Measurements from ENCODE around the gene MLX. TPM values are rescaled to one million over a fixed set of nuclear protein-coding genes. Genes with fewer than 3 reads are reported as not detected.

MLX gene, protein sequence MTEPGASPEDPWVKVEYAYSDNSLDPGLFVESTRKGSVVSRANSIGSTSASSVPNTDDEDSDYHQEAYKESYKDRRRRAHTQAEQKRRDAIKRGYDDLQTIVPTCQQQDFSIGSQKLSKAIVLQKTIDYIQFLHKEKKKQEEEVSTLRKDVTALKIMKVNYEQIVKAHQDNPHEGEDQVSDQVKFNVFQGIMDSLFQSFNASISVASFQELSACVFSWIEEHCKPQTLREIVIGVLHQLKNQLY
- 28.9 and 32.3 TPM in 2 replicates for total RNA-seq

GRCh38 chr17:42566883-42567573 lies at the start of gene MLX:
Gene MLX, plus strand, starts transcription at chr17:42567100. Its CDS starts 25 bp downstream, at chr17:42567125.

DNA sequence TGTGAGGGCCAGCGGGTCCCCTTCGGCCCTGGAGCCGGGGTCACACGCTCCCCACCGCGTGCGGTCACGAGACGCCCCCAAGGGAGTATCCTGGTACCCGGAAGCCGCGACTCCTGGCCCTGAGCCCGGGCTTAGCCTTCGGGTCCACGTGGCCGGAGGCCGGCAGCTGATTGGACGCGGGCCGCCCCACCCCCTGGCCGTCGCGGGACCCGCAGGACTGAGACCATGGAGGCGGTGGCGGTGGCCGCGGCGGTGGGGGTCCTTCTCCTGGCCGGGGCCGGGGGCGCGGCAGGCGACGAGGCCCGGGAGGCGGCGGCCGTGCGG lies 30.9 kb upstream of the MLX start, which contains the start of gene NAGLU:
TSS of gene NAGLU (plus strand) at position 194 of the 324 bp plus-strand sequence. CDS start at position 226, 32 bp downstream.

GRCh38 chr17:42552736-42553135 lies 14.2 kb upstream of the MLX start, which contains the start of gene HSD17B1:
Gene HSD17B1, plus strand, starts transcription at chr17:42552923. Its CDS starts 11 bp downstream, at chr17:42552934.

DNA sequence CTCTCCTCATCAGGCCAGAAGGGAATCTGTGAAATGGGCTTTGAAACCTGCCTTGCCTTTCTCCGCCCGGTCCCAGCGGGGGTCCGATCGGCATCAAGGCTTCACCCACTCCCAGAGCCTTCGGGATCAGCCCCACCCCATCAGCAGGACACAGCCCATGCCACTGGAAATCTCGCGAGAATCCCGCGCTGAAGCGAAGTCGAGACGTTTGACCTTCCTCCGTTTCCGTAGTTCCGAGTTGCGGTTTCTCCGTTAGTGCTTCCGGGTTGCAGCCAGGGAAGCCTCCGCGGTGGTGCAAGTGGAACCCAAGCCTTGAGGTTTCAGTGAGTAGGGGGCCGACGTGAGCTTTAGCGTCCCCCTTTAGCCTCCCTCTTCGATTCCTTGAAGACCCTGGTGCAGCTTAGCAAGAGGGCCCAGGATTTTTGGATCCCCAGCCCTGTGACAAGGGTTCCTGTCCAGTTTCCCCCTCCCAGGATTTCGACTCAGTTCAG lies 5.0 kb upstream of the MLX start, which contains the start of gene COASY:
TSS of gene COASY (plus strand) at position 252 of the 491 bp plus-strand sequence. CDS start 475 bp downstream, outside the sequence.

DNA sequence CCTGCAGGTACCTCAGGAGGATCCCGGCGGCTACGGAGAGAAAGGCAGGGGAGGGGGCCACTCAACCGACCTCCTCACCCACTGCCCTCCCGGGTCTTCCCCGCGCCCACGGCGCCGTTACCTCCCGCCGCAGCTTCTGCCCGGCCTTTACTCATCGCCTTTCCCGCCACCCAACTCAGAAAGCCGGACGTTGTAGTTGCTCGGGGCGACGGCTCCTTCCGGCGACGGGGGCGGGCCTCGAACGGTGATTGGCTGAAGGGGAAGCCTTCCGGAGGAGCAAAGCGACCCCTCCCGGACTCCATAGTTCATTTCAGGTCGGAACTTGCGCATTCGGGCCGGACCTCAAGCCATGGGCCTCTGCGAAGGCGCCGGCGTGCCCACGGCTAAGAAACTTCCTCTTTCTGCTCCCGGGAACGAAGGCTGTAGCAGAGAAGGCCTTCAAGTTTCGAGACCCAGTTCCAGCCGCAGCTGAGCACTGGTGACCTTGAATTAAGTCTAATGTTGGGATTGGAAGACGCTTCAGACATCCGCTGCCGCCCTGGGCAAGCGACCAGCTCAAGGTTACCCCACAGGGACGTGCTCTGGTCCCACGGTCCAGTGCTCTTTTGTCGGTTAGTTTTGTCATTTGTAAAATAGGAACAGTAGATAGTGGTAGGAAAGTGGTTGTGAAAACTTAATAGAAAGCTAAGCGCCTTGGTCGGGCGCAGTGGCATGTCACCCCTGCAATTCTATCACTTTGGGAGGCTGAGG lies 10.8 kb downstream of the MLX start, which contains the start of gene PSMC3IP:
TSS of gene PSMC3IP (minus strand) at position 198 of the 750 bp plus-strand sequence. CDS start at position 155, 43 bp downstream.

DNA sequence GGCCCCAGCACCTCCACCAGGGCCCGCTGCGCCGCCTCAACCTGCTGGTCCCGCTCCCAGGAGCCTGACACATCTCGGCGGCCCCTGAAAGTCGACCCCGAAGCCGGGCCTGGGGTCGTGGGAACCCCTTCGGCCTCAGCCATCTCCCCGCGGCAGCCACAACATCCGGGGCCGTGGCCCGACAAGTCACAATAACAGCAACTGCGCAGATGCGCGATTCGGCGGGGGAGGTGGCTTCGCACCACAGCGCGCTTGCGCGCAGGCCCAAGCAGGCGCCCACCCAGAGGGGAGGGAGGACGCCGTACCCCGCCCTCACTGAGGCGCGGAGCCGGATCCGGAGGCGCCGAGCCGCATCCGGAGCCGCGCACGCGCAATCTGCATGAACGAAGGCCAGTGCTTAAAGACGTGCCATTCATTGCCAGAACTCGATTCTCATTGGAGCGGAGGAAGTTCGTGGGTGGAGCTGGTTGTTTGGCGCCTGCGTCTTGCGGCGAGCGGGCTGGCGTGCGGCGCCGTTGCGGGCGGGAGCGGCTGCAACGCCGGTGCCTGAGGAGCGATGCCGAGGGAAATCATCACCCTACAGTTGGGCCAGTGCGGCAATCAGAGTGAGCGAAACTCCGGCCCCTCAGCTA lies 42.4 kb downstream of the MLX start, which contains the start of the genes RETREG3 and TUBG1:
TSS of gene RETREG3 (minus strand) at position 193 of the 632 bp plus-strand sequence. CDS start at position 143, 50 bp downstream.
TSS of gene TUBG1 (plus strand) at position 502 of the 632 bp plus-strand sequence. CDS start at position 557, 55 bp downstream.

Other genes starting within 250 kb of the MLX start
- gene STAT3, start 178.7 kb upstream of the MLX start, total RNA-seq, result 99.1 and 133 TPM in 2 replicates
- gene CAVIN1, start 143.8 kb upstream of the MLX start, total RNA-seq, result 422 and 452 TPM in 2 replicates
- gene ATP6V0A1, start 108.2 kb upstream of the MLX start, total RNA-seq, result 46.5 and 57.3 TPM in 2 replicates
- 26.3 and 27.0 TPM in 2 replicates for gene NAGLU, start 30.9 kb upstream of the MLX start, total RNA-seq
- gene HSD17B1, start 14.2 kb upstream of the MLX start, total RNA-seq, result 0.83 and 0.85 TPM in 2 replicates
- gene COASY, start 5.0 kb upstream of the MLX start, total RNA-seq, result 6.8 and 8.9 TPM in 2 replicates
- gene PSMC3IP, start 10.6 kb downstream of the MLX start, total RNA-seq, result 2.0 and 2.9 TPM in 2 replicates
- gene RETREG3, start 42.3 kb downstream of the MLX start, total RNA-seq, result 60.9 and 72.4 TPM in 2 replicates
- 13.2 and 15.2 TPM in 2 replicates for gene TUBG1, start 42.6 kb downstream of the MLX start, total RNA-seq
- gene TUBG2, start 92.2 kb downstream of the MLX start, total RNA-seq, result 5.4 and 7.2 TPM in 2 replicates
- gene PLEKHH3, start 109.9 kb downstream of the MLX start, total RNA-seq, result 8.2 and 9.0 TPM in 2 replicates
- 1.4 and 1.8 TPM in 2 replicates for gene CCR10, start 114.7 kb downstream of the MLX start, total RNA-seq
- 19.9 and 21.9 TPM in 2 replicates for gene CNTNAP1, start 115.4 kb downstream of the MLX start, total RNA-seq
- gene EZH1, start 177.9 kb downstream of the MLX start, total RNA-seq, result 11.7 and 14.7 TPM in 2 replicates
- 0.09 and 0.14 TPM in 2 replicates for gene RAMP2, start 194.1 kb downstream of the MLX start, total RNA-seq
- gene VPS25, start 206.3 kb downstream of the MLX start, total RNA-seq, result 55.7 and 57.5 TPM in 2 replicates
- gene WNK4, start 213.5 kb downstream of the MLX start, total RNA-seq, result 0.28 and 1.7 TPM in 2 replicates
- 67.3 and 76.7 TPM in 2 replicates for gene COA3, start 231.6 kb downstream of the MLX start, total RNA-seq
- 0.09 and 0.14 TPM in 2 replicates for gene CNTD1, start 231.8 kb downstream of the MLX start, total RNA-seq

Measured in smooth muscle cell of bladder (primary cell).